RPMI8226 (cell line): ENCODE measurements around the gene DFFB.
"Not testable (repeated sequence)": the region's sequence is repeated elsewhere in the genome, so short reads cannot be mapped to it uniquely, and the experiment has no call there.

Source experiments
- DNase-seq: peaks from one replicate; pipeline ENCODE4 v3.0.0-alpha.2; 2015

The DFFB gene, protein sequence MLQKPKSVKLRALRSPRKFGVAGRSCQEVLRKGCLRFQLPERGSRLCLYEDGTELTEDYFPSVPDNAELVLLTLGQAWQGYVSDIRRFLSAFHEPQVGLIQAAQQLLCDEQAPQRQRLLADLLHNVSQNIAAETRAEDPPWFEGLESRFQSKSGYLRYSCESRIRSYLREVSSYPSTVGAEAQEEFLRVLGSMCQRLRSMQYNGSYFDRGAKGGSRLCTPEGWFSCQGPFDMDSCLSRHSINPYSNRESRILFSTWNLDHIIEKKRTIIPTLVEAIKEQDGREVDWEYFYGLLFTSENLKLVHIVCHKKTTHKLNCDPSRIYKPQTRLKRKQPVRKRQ

DNA sequence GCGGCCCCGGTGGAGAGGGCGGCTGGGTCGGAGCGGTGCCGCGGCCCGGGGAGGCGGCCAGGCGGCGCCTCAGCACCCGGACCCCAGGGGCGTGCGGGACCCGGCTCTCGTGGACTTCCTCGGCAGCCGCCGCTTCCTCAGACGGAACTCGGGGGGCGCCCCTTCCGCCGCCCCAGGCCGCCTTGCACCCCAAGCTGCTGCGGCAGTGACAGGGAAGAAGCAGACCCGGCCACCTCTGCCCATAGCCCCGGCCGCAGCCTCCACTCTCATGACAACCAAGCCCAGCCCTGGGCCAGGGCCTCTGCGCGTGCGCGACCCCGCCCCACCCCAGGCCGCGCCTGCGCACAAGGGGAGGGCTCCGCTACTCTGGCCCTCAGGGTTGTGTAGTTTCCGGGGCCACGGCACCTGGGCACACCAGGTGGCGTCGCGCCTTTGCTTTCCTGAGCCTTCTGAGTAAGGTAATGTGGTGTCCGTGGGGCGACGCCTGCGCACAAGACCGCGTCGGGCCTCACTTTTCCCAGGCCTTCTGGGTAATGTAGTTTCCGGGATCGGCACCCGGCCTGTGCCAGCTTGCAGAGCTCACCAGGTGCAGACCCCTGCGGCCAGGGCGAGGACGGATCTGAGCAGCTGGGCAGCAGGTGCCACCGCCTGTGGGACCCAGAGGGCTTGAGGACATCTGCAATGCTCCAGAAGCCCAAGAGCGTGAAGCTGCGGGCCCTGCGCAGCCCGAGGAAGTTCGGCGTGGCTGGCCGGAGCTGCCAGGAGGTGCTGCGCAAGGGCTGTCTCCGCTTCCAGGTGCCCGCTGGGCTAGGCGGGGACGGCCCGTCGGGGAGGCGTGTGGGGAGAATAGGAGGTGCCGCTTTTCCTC, at the start of gene DFFB, which contains the start of gene CEP104:
Gene DFFB, plus strand, starts transcription at position 554 of the 868 bp plus-strand sequence. Its CDS starts 128 bp downstream, at position 682.
Gene CEP104, minus strand, starts transcription at position 289 of the 868 bp plus-strand sequence. CDS start 4,804 bp downstream, outside the sequence.
- peak; percentile 100 for DNase-seq

DNA sequence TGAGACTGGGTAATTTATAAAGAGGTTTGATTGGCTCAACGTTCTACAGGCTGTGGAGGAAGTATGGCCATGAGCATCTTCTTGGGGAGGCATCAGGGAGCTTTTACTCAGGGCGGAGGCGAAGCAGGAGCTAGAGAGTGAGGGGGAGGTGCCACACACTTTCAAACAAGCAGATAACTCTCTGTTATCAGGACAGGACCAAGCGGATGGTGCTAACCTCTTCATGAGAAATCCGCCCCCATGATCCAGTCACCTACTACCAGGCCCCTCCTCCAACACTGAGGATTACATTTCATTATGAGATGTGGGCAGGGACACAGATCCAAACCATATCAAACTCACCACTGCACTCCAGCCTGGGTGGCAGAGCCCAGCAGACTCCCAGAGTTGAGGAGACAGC, 49.5 kb upstream of the DFFB start:
- no peak for DNase-seq

DNA sequence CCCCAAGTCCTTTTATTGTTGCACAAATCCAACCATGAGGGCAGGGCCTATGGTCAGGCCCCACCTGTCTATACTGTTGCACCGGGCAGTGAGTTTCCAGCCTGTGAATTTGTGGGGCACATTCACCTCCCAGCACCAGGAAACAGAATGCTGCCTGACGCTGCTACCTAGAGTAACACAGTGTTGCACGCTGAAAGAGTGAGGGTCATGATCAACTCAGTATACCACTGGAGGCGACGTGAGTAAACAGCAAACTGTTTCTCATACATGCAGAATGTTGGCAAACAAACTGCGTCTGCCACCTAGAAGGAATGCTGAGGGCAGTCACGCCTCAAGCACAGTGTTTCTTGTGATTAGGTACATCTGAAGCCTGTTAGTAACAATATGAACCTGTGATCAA, 47.6 kb upstream of the DFFB start:
- DNase-seq = no peak

DNA sequence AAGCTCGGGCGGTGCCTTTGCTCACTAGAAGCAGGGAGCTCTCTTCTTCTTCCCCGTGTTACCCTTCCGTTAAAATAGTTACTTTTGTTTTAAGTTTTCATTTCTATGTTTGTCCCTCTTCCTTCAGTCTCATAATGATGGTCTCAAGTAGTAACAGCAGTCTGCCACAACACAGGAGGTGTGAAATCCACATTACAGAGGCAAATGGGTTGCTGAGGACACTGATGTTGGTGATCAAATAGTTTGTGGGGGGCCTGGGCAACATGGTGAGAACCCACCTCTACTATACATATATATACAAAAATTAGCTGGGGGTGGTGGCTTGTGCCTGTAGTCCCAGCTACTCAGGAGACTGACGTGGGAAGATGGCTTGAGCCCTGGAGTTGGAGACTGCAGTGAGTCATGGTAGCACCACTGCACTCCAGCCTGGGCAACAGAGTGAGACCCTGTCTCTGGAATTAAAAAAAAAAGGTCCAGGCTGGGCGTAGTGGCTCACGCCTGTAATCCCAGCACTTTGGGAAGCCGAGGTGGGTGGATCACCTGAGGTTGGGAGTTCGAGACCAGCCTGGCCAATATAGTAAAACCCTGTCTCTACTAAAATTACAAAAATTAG, 47.0 kb upstream of the DFFB start:
- not testable (repeated sequence) for DNase-seq

- DNase-seq = no peak
These were observed 45.7 kb upstream of the DFFB start for GRCh38 chr1:3811595-3811911.

- DNase-seq = no peak
These were observed 43.2 kb upstream of the DFFB start for GRCh38 chr1:3814065-3814464.

- no peak for DNase-seq
These were observed 42.3 kb upstream of the DFFB start for GRCh38 chr1:3814771-3815561.

DNA sequence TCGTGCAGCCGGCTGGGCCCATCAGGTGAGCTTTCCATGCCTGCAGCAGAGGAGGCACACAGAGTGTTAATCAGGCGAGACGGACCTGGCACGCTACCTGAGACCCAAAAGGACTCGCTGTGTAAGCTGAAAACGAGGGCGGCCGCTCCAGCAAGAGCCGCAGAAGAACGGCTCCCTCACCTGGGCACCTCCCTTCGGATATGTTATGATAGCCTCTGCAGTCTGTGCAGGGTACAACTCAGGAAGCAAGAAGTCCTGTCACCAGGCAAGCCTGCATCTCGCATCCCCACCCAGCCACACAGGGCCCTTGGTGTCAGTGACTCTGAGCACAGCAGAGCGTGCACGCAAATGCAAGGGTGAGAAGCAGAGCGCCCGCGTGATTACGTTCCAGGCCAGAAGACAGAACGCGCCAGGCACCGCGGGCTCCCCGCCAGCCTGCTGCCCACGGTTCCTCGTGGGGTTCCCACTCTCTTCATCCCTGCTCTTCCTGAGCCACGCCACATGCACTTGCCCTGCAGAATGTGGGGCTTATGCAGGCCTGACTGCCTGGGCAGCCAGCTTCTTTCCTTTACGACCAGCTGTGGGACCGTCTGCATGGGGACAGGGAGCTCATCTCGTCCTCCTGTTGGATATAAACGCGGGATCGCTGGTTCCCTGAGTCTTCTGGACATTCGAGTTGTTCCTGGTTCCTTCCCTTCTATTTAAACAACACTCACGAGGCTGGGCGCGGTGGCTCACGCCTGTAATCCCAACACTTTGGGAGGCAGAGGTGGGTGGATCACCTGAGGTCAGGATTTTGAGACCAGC, 40.7 kb upstream of the DFFB start:
- no peak for DNase-seq

DNA sequence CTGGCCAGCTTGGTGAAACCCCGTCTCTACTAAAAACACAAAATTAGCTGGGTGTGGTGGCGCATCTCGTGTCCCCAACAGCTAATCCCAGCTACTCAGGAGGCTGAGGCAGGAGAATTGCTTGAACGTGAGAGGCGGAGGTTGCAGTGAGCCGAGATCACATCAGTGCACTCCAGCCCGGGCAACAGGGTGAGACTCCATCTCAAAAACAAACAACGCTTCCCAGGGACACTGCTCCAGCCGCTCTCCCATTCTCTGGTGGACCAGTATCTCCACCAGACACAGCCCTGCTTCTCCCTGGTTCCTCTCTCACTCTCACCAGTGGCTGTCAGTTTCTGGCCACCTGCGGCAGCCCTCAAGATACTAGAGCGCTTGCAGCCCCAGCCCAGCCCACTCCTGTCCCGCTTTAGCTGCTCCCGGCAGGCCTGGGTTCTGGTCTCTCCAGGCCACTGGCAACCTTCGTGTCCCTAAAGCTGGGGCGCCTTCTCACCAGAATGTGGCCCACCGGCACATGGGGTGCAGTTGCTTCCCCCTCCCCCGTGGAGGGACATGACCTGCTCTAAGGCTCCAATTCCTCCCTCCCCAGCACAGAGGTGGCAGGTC, 40.0 kb upstream of the DFFB start:
- no peak for DNase-seq

DNA sequence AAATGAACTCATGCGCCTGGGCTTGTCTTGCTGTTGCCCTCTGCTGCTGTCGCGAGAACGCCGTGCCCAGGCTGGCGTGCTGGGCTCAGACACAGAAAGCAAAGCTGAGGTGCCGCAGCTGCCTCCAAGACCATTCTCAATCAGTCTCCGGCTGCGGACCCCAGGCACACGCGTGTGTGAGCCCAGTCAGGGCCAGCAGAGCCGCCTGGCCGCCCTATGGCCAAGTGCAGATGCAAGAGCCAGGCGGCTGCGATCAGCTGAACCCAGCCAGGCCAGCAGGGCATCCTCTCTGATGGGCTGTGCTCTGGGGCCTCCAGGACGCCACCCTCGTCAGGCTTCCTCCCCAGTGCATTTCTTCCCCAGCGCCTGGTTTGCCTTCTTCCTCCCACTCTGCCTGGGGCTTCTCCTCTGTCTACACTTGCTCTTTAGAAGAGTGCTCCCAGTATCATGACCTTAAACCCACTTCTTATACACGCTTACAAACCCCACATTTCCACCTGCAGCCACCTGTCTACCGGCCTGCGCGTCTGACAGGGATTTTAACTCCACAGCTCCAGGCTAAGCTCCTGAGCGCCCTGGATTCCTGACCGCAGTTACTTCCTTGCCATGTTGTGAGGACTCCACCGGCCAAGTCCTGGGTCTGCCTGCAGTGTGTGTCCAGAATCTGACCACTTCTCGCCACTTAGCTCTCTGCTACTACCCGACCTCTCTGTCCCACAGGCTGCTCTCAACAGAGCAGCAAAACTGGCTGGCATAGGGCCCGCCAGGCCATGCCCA, 39.3 kb upstream of the DFFB start:
- no peak for DNase-seq

DNA sequence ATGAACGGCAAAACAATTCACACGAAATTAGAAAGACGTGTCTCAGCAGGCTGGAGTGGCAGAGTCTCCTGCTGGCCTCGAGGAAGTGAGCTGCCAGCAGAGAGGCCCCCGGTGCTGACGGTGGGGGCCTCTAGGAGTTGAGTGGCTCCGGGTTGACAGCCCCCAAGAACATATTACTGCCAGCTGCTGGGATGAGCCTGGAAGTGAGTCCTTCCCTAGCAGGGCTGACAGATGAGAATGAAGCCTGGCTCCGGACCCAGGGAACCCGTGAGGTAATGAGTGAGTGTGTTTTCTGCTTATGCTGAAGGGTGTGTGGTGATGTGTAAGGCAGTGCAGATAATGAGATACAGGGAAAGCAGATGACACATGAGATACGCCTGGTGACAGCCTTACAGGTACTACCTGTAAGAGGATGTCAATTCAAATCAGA, 37.5 kb upstream of the DFFB start:
- no peak for DNase-seq

DNA sequence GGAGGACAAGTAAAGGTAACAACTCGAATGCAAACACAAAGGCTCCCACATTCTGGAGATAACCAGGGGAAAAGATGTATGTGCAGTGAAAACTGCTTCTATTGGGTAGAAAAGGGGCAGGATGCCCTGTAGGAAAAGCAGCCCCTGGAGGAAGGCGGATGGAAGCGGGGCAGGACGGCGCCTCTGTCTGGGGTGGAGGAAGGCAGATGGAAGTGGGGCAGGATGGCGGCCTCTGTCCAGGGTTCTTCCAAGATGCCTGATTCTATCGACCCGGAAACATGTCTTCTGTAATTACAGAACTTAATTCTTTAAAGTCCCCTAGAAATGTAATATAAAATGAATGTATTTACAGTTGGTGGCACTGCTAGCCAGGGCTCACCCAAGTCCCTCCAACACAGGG, 37.0 kb upstream of the DFFB start:
- DNase-seq = no peak

GRCh38 chr1:3821004-3821403, 36.3 kb upstream of the DFFB start:
- no peak for DNase-seq

DNA sequence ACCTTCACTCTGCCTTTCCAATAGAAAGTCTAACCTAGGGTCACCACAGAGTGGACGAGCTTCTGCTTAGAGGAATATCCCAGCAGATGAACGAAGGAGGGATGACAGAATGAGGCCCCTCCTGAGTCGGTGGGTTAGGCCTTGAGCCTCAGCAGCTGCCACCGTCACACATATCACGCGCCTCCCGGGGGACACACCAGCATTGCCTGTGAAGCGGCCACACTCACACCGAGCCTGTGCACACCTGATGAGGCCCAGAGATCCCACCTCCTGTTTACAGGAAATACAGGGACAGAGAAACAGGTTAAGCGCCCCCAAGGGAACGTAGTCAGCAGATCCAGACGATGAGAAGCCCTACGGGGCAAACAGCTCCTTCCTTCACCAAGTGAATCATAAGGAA, 35.8 kb upstream of the DFFB start:
- no peak for DNase-seq

DNA sequence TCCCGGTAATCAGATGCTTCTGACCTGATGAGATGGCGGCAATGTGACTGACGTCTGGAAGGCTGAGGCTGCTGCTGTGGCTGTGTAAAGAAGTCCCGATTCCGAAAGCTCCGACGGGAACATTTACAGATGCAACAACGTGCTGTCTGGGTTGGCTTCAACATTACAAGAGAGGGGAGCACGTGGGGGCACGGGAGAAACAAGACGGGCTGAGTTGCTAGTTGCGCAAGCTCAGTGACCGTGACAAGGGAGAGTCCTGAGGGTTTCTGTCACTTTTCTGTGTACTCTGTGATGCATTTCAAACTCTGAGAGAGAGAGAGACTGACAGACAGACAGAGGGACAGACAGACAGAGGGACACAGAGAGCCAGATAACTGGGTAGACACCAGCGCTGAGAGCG, 35.4 kb upstream of the DFFB start:
- DNase-seq = no peak

- DNase-seq = no peak
These were observed 34.9 kb upstream of the DFFB start for GRCh38 chr1:3822421-3822820.

- DNase-seq = no peak
These were observed 32.6 kb upstream of the DFFB start for GRCh38 chr1:3824650-3825049.

DNA sequence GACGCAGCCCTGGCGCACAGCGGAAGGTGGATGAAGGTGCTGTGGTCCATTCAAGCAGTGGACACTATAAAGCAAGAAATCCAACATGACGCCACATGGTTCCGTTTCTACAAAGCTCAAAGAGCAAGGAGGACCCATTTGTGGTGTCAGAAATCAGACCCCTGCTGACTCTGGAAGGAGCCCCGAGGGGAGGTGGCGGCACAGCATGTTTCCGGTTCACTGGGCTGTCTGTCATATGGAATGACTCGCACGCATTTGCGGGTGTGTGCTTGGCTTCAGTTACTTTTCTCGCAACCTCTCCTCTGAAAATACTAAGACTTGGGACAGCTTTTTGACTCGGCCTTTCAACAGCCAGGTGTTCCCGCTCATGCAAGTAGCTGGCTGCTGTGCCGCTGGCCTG, 31.9 kb upstream of the DFFB start:
- DNase-seq = no peak

DNA sequence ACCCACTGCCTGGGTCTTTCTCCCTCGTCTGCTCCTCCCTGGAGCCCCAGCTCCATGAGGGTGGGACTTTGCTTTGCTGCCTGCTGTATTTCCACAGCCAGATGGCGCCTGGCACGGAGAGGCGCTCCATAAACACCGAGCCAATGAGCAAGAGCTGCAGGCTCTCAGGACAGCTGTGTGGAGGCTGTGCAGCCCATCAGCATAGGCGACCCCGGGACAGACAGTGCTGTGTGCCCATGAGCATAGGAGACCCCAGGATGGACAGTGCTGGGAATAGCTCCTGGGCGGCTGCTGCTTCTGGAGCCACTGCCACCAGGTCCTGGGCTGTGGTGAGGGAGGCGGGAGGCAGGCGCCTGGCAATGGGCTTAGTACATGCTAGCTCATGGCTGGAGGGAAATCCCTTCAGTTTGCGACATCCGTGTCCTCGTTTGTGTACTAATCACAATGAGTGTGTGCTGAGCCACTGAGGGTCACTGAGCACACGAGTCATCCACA, 29.4 kb upstream of the DFFB start:
- no peak for DNase-seq

DNA sequence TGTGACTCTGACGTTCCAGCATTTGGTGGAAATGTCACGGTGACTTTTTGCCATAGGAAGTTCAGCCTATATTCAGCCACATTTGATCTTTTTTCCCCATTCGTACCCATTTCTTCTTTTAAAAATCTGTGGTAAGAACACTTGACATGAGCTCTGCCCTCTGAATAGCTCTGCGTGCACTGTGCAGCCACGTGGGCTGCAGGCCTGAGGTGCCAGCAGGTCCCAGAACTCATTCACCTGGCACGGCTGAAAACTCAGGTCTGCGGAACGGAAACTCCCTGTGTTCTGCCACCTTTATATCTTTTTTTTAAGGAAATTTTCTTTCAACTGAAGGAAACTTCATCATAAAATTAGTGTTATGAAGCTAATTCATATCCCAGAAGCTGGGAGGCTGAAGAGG, 28.9 kb upstream of the DFFB start:
- DNase-seq = no peak

DNA sequence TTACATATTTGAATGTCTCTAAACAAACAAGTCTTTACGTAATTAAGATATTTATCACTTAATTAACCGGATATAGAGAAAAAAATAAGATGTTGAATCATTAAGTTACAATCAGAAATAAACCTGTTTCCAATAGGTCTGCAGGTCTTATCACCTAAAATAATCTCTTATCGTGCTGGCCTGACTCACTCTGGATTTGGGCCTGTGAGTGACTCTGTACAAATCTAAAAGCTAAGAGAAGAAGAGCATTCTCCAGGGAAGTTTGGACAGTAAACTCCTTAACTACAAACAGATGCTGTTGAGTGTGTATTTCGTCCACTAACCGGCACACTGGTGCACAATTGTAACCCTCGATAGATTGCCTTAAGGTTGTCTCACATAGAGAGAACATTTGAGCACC, 25.6 kb upstream of the DFFB start:
- no peak for DNase-seq
